ENCODE data around the gene OR4D2. TPM values are rescaled to one million over a fixed set of nuclear protein-coding genes. Genes with fewer than 3 reads are reported as not detected.

Gene OR4D2
- total and polyA plus RNA-seq, 2 experiments from 2014 or later = not detected

DNA sequence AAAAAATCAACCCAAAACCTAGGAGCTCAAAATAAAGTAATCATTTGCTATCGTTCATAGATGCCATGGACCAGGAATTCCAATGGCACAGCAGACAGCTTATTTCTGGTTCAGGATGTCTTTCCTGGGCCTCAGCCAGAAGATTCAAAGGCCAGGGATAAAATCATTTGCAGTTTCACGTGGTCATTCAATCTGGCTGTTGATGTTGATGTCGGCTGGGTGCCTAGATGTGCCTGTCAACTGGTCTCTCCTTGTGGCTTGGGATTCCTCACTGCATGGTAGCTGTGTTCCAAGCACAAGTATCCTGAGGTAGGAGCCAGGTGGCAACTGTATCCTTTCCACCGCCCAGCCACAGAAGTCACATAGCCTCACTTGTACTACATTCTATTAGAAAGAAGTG lies 15.0 kb downstream of the OR4D2 start:
- Histone ChIP-seq H3K36me3 (replicated peaks; ENCODE audit: insufficient read depth, low read depth) (no peaks in the 10 kb centered on the region), H3K4me1 (ENCODE audit: insufficient read depth) (no peaks in the 10 kb centered on the region), H3K79me2 (no peaks in the 10 kb centered on the region), H4K20me1 (ENCODE audit: insufficient read depth, poor library complexity, severe bottlenecking) (no peaks in the 10 kb centered on the region), H3K27ac (no peak overlapping the region), H3K27me3 (no peaks in the 10 kb centered on the region), H3K9me3 (ENCODE audit: low read depth) (no peaks in the 10 kb centered on the region), H3K4me3 (no peak overlapping the region), H3K9me2 (replicated peaks; ENCODE audit: insufficient read depth) (no peaks in the 10 kb centered on the region), H3K4me2 (no peak overlapping the region), H2AFZ (no peak overlapping the region)
- no peak for DNase-seq (ENCODE audit: low spot score)
- WGBS (ENCODE audit: low lambda C conversion rate, missing lambda C conversion rate) = 81% methylated on average over 4 of the region's 4 CpGs
- TF ChIP-seq, protein P1, sequence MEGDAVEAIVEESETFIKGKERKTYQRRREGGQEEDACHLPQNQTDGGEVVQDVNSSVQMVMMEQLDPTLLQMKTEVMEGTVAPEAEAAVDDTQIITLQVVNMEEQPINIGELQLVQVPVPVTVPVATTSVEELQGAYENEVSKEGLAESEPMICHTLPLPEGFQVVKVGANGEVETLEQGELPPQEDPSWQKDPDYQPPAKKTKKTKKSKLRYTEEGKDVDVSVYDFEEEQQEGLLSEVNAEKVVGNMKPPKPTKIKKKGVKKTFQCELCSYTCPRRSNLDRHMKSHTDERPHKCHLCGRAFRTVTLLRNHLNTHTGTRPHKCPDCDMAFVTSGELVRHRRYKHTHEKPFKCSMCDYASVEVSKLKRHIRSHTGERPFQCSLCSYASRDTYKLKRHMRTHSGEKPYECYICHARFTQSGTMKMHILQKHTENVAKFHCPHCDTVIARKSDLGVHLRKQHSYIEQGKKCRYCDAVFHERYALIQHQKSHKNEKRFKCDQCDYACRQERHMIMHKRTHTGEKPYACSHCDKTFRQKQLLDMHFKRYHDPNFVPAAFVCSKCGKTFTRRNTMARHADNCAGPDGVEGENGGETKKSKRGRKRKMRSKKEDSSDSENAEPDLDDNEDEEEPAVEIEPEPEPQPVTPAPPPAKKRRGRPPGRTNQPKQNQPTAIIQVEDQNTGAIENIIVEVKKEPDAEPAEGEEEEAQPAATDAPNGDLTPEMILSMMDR (IDR thresholded peaks at IDR 0.05; ENCODE audit: poor library complexity) = no peak
- no peak for TF ChIP-seq EZH2 (IDR thresholded peaks at IDR 0.05; ENCODE audit: borderline replicate concordance)
- TF ChIP-seq EZH2phosphoT487 (IDR thresholded peaks at IDR 0.05; ENCODE audit: low read depth, severe bottlenecking, unreplicated experiment) = no peak

- Histone ChIP-seq H3K27me3 (no peaks in the 10 kb centered on the region), H2AFZ (no peak overlapping the region), H3K36me3 (replicated peaks; ENCODE audit: insufficient read depth, low read depth) (no peaks in the 10 kb centered on the region), H3K79me2 (no peaks in the 10 kb centered on the region), H3K4me3 (no peak overlapping the region), H3K27ac (no peak overlapping the region), H3K4me1 (ENCODE audit: insufficient read depth) (no peaks in the 10 kb centered on the region), H4K20me1 (ENCODE audit: insufficient read depth, poor library complexity, severe bottlenecking) (no peaks in the 10 kb centered on the region), H3K4me2 (no peak overlapping the region), H3K9me2 (replicated peaks; ENCODE audit: insufficient read depth) (no peaks in the 10 kb centered on the region), H3K9me3 (ENCODE audit: low read depth) (no peaks in the 10 kb centered on the region)
- DNase-seq (ENCODE audit: low spot score) = no peak
- WGBS (ENCODE audit: low lambda C conversion rate, missing lambda C conversion rate) = 96% methylated on average over 4 of the region's 4 CpGs
- TF ChIP-seq, protein P1 (IDR thresholded peaks at IDR 0.05; ENCODE audit: poor library complexity) = no peak
- TF ChIP-seq EZH2 (IDR thresholded peaks at IDR 0.05; ENCODE audit: borderline replicate concordance) = no peak
- no peak for TF ChIP-seq EZH2phosphoT487 (IDR thresholded peaks at IDR 0.05; ENCODE audit: low read depth, severe bottlenecking, unreplicated experiment)
Measured at GRCh38 chr17:58183514-58183913, 16.7 kb downstream of the OR4D2 start.

DNA sequence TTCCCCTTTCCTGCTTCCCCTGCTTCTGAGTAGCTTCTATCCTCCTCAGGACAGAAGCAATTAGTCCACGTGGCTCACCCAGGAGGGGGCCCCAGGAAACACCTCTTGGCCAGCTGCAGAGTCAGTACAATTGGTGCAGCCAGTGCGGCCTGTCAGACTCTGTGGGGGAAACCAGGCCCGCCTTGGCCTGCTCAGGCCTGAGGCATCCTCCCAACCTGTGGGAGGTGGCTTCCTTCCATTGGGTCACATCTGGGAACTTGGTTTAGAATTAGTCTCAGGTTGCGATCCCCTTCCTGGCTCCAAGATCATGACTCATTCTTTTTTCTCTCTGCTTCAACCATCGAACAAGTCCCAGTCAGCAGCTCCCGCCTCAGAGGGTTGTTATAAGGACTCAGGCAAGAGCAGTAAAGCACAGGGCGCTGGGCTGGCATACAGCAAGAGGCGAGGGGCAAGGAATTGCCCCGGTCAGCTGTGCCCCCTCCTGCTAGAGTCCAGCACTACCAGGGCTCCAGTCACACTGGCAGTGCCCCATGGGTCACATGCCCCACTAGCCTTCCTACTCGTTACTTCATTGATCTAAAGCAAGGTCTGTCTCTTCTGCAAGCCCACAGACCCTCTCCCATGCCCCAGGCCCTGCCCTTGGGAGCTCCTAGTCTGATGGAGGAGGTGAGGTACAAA lies 17.7 kb downstream of the OR4D2 start:
- Histone ChIP-seq H3K27ac (no peak overlapping the region), H2AFZ (no peak overlapping the region), H3K9me2 (replicated peaks; ENCODE audit: insufficient read depth) (no peaks in the 10 kb centered on the region), H3K4me1 (ENCODE audit: insufficient read depth) (no peaks in the 10 kb centered on the region), H3K79me2 (no peaks in the 10 kb centered on the region), H4K20me1 (ENCODE audit: insufficient read depth, poor library complexity, severe bottlenecking) (no peaks in the 10 kb centered on the region), H3K27me3 (no peaks in the 10 kb centered on the region), H3K4me2 (no peak overlapping the region), H3K4me3 (no peak overlapping the region), H3K36me3 (replicated peaks; ENCODE audit: insufficient read depth, low read depth) (no peaks in the 10 kb centered on the region), H3K9me3 (ENCODE audit: low read depth) (no peaks in the 10 kb centered on the region)
- DNase-seq (ENCODE audit: low spot score) = no peak
- 61% methylated on average over 10 of the region's 10 CpGs for WGBS (ENCODE audit: low lambda C conversion rate, missing lambda C conversion rate)
- no peak for TF ChIP-seq EZH2phosphoT487 (IDR thresholded peaks at IDR 0.05; ENCODE audit: low read depth, severe bottlenecking, unreplicated experiment)
- no peak for TF ChIP-seq EZH2 (IDR thresholded peaks at IDR 0.05; ENCODE audit: borderline replicate concordance)
- TF ChIP-seq, protein P1 (IDR thresholded peaks at IDR 0.05; ENCODE audit: poor library complexity) = no peak

Data from hepatocyte (in vitro differentiated cells).